WI38 (cell line): ENCODE data around the gene CARD14.
"Not testable (repeated sequence)": the region's sequence is repeated elsewhere in the genome, so short reads cannot be mapped to it uniquely, and the experiment has no call there.

Experiments
- H3K4me3 ChIP-seq: 2 replicates; pipeline ENCODE4 v1.5.1; 2011; ENCODE audit warnings: low read depth, mild to moderate bottlenecking, control low read depth, low read length
- TF ChIP-seq, protein P1 (sequence below): IDR thresholded peaks from 2 replicates; pipeline ENCODE4 v1.5.1; 2012; ENCODE audit warnings: low read depth, mild to moderate bottlenecking, control low read depth, low read length

The CARD14 gene

DNA sequence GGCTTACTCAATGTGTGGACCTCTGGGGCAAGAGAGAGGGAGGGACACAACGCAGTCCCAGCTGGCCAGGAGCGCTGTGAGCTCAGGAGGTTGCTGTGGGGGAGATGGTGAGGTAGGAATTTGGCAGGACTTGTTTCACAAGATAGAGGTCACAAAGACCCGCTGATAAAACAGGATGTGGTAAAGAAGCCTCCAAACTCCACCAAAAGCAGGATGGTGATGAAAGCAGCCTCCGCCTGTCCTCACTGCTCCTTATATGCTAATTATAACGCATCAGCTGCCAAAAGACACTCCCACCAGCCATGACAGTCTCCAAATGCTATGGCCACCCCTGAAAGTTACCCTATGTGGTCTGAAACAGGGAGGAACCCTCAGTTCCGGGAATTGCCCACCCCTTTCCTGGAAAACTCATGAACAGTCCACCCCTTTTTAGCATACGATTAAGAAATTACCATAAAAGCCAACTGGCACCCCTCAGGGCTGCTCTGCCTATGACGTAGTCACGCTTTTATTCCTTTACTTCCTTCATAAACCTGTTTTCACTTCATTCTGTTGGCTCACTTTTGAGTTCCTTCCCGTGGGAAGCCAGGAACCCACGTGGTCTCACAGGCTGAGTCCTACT, 17.6 kb upstream of the CARD14 start:
- TF ChIP-seq, protein P1, sequence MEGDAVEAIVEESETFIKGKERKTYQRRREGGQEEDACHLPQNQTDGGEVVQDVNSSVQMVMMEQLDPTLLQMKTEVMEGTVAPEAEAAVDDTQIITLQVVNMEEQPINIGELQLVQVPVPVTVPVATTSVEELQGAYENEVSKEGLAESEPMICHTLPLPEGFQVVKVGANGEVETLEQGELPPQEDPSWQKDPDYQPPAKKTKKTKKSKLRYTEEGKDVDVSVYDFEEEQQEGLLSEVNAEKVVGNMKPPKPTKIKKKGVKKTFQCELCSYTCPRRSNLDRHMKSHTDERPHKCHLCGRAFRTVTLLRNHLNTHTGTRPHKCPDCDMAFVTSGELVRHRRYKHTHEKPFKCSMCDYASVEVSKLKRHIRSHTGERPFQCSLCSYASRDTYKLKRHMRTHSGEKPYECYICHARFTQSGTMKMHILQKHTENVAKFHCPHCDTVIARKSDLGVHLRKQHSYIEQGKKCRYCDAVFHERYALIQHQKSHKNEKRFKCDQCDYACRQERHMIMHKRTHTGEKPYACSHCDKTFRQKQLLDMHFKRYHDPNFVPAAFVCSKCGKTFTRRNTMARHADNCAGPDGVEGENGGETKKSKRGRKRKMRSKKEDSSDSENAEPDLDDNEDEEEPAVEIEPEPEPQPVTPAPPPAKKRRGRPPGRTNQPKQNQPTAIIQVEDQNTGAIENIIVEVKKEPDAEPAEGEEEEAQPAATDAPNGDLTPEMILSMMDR: no peak
- no peak overlapping the region for H3K4me3 ChIP-seq

GRCh38 chr17:80153004-80153403, 16.8 kb upstream of the CARD14 start:
- TF ChIP-seq, protein P1: no peak
- no peak overlapping the region for H3K4me3 ChIP-seq

DNA sequence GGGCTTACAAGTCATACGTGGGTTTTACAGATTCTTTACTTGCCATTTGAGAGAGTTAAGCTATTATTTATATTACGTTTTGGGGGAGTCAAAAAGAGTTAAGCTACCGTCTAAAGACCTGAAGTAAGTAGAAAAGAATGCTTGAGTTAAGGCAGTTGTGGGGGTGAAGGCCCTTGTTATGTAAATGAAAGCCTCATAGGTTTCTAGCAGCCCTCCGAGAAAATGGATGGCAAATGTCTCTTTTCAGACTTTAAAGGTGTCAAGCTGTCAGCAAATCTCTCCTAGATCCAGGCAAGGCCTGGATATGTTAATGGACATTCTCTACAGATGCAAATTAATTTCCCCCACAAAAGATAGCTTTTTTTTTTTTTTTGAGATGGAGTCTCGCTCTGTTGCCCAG, 15.7 kb upstream of the CARD14 start:
- H3K4me3 ChIP-seq: no peak overlapping the region

GRCh38 chr17:80155600-80155999, 14.2 kb upstream of the CARD14 start:
- H3K4me3 ChIP-seq: not testable (repeated sequence)

More for the DNA sequence above, 15.7 kb upstream of the CARD14 start:
- TF ChIP-seq, protein P1: no peak

DNA sequence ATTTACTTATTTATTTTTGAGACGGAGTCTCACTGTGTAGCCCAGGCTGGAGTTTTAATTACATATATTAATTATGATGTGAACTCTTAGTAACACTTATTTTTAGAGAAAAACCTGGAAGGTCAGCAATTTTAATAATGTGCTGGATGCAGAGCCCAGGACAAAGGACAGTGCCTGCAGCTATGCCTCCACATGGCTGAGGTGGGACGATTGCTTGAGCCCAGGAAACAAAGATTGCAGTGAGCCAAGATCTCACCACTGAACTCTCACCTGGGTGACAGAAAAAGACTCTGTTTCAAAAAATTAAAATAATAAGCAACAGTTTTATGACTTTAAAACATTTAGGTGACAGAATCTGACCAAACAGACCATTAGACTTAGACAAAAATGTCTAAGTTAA, 11.0 kb upstream of the CARD14 start:
- TF ChIP-seq, protein P1: no peak
- H3K4me3 ChIP-seq: no peak overlapping the region

GRCh38 chr17:80160536-80160935, 9.3 kb upstream of the CARD14 start:
- TF ChIP-seq, protein P1: no peak
- no peak overlapping the region for H3K4me3 ChIP-seq

DNA sequence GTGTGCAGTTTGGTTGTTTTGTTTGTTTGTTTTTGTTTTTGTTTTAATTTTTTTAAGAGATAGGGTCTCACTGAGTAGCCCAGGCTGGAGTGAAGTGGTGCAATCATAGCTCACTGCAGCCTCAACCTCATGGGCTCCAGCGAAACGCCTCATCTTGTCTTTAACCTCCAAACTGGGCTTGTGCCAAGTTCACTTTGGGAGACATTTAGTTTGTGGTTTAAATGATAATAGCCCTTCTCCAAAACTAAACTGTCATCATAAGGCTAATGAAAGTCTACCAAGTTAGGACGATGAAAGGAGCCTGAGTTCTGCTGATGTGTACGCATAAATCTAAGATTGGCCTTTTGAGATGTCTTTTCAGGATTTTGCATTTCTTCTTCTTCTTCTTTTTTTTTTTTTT, 6.5 kb upstream of the CARD14 start:
- H3K4me3 ChIP-seq: no peak overlapping the region
- TF ChIP-seq, protein P1: no peak

DNA sequence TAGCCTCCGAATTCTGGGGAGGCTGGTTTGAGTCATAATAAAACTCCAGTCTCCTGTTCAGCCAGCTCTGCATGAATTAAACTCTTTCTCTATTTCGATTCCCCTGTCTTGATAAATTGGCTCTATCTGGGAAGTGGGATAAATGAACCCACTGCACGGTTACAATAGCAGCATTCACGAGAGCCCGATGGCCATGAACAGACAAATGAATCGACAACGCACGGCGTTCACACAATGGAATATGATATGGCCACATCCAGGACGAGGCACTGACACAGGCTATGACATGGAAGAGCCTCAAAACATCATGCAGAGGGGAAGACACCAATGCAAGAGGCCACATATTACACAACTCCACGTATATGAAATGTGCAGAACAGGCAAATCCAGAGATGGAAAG, 5.6 kb upstream of the CARD14 start:
- TF ChIP-seq, protein P1: no peak
- no peak overlapping the region for H3K4me3 ChIP-seq
